GM18498 (cell line): Measurements from ENCODE around the gene PDE6G.
"Not testable (repeated sequence)": the region's sequence is repeated elsewhere in the genome, so short reads cannot be mapped to it uniquely, and the experiment has no call there.

ENCODE experiments used
- ATAC-seq: cut with Tn5 transposase; IDR thresholded peaks from one replicate; pipeline ENCODE4 v1.9.1; 2021; ENCODE audit warnings: mild to moderate bottlenecking, moderate library complexity; ENCODE audit not compliant: unreplicated experiment

The PDE6G gene

GRCh38 chr17:81687770-81688541, 31.6 kb upstream of the PDE6G start:
- no peak for ATAC-seq

- no peak for ATAC-seq
Observed at GRCh38 chr17:81686614-81687013, 30.3 kb upstream of the PDE6G start.

- no peak for ATAC-seq
Observed at GRCh38 chr17:81685108-81685507, 28.8 kb upstream of the PDE6G start.

GRCh38 chr17:81684442-81684911, 28.1 kb upstream of the PDE6G start:
- no peak for ATAC-seq

GRCh38 chr17:81683584-81684441, 27.5 kb upstream of the PDE6G start, which contains the start of the genes ARL16 and HGS:
Gene ARL16, minus strand, starts transcription at chr17:81683797. Its CDS starts 44 bp downstream, at chr17:81683753.
Gene HGS, plus strand, starts transcription at chr17:81684011. Its CDS starts 56 bp downstream, at chr17:81684067.
- peak; percentile 95 for ATAC-seq

GRCh38 chr17:81683208-81683583, 26.9 kb upstream of the PDE6G start:
- no peak for ATAC-seq

- no peak for ATAC-seq
Observed at GRCh38 chr17:81682565-81683207, 26.3 kb upstream of the PDE6G start.

GRCh38 chr17:81681672-81682071, 25.3 kb upstream of the PDE6G start:
- ATAC-seq: no peak

GRCh38 chr17:81680150-81680549, 23.8 kb upstream of the PDE6G start:
- no peak for ATAC-seq

- no peak for ATAC-seq
Observed at GRCh38 chr17:81676906-81677305, 20.6 kb upstream of the PDE6G start.

GRCh38 chr17:81675515-81676221, 19.3 kb upstream of the PDE6G start:
- not testable (repeated sequence) for ATAC-seq

GRCh38 chr17:81673561-81674258, 17.4 kb upstream of the PDE6G start:
- no peak for ATAC-seq

GRCh38 chr17:81672954-81673353, 16.6 kb upstream of the PDE6G start:
- ATAC-seq: no peak

- ATAC-seq: no peak
Observed at GRCh38 chr17:81672504-81672903, 16.2 kb upstream of the PDE6G start.

- ATAC-seq: no peak
Observed at GRCh38 chr17:81667754-81668153, 11.4 kb upstream of the PDE6G start.

GRCh38 chr17:81666342-81667191, 10.2 kb upstream of the PDE6G start, which contains the start of the genes CCDC137 and OXLD1:
Gene CCDC137, plus strand, starts transcription at chr17:81666737. Its CDS starts 30 bp downstream, at chr17:81666767.
Gene OXLD1, minus strand, starts transcription at chr17:81666605. Its CDS starts 28 bp downstream, at chr17:81666577.
- ATAC-seq: peak; percentile 94

- ATAC-seq: no peak
Observed at GRCh38 chr17:81666092-81666341, 9.7 kb upstream of the PDE6G start.

GRCh38 chr17:81665205-81666091, 9.1 kb upstream of the PDE6G start:
- peak; percentile 18 for ATAC-seq
